H1 (cell line): Measurements from ENCODE around the gene CAB39L. TPM values are rescaled to one million over a fixed set of nuclear protein-coding genes. Genes with fewer than 3 reads are reported as not detected.

Source experiments
- CTCF ChIA-PET: fragments of 300-600 bp; sonication (Branson Sonifier 250); formaldehyde crosslinking; loops from one replicate; lab custom pipeline; 2021; ENCODE audit not compliant: partially characterized antibody; lab: Charles Lee
- POLR2A ChIA-PET: fragments of 300-600 bp; sonication (Branson Sonifier 250); formaldehyde crosslinking; loops from one replicate; lab custom pipeline; 2021; ENCODE audit warnings: inconsistent platforms; ENCODE audit not compliant: partially characterized antibody; lab: Charles Lee
- DNase-seq, 2 experiments: peaks; one replicate each; pipeline versions ENCODE4 v3.0.0 to v3.0.0-alpha.2; 2010 to 2022; ENCODE audit warnings: low spot score in 2 of 2, low read depth in 1 of 2, mixed read lengths in 1 of 2
- FAIRE-seq: peaks from 2 replicates; lab custom pipeline; 2011; peaks lifted over from hg19 to GRCh38; lab: Jason Lieb, UNC
- H2AFZ ChIP-seq: 2 replicates; pipeline ENCODE4 v1.8.1; 2012; ENCODE audit warnings: low read length, inconsistent platforms
- H2AK5ac ChIP-seq: 2 replicates; pipeline ENCODE4 v1.6.1; 2013; ENCODE audit warnings: low read depth, low read length
- H2BK120ac ChIP-seq: replicated peaks from 2 replicates; pipeline ENCODE3; 2013; ENCODE audit warnings: low read depth, low read length, inconsistent platforms
- H2BK12ac ChIP-seq: 2 replicates; pipeline ENCODE4 v1.6.1; 2013; ENCODE audit warnings: low read depth, low read length
- H2BK15ac ChIP-seq: 2 replicates; pipeline ENCODE4 v1.6.1; 2013; ENCODE audit warnings: low read length
- H2BK20ac ChIP-seq: 2 replicates; pipeline ENCODE4 v1.6.1; 2013; ENCODE audit warnings: low read length
- H2BK5ac ChIP-seq: 2 replicates; pipeline ENCODE4 v1.6.1; 2013; ENCODE audit warnings: low read depth, low read length
- H3K14ac ChIP-seq: 2 replicates; pipeline ENCODE4 v1.6.1; 2013; ENCODE audit warnings: inconsistent platforms; ENCODE audit not compliant: insufficient read length
- H3K18ac ChIP-seq: 2 replicates; pipeline ENCODE4 v1.6.1; 2013; ENCODE audit warnings: low read length; ENCODE audit errors: extremely low read depth
- H3K23ac ChIP-seq: 2 replicates; pipeline ENCODE4 v1.6.1; 2013; ENCODE audit warnings: inconsistent platforms; ENCODE audit not compliant: insufficient read length
- H3K23me2 ChIP-seq: 2 replicates; pipeline ENCODE4 v1.6.1; 2013; ENCODE audit warnings: low read depth, low read length
- H3K27ac ChIP-seq: 2 replicates; pipeline ENCODE4 v1.6.1; 2011; ENCODE audit warnings: low read depth, low read length, inconsistent platforms
- H3K27me3 ChIP-seq, 4 experiments: replicated peaks in 1 of 4; 1 replicate in 1 of 4; 2 replicates in 3 of 4; pipeline versions ENCODE4 v1.6.1 to v1.8.1; 2011 to 2013; ENCODE audit warnings: low read length in 3 of 4, mild to moderate bottlenecking in 3 of 4, inconsistent platforms in 2 of 4, mixed read lengths in 2 of 4, moderate library complexity in 1 of 4; ENCODE audit not compliant: control insufficient read depth in 3 of 4, insufficient read depth in 3 of 4; ENCODE audit errors: extremely low read depth in 1 of 4
- H3K36me3 ChIP-seq, 4 experiments: 2 replicates each; pipeline versions ENCODE4 v1.6.1 to v1.8.1; 2011 to 2013; ENCODE audit warnings: mild to moderate bottlenecking in 4 of 4, low read length in 3 of 4, moderate library complexity in 2 of 4, control low read depth in 1 of 4, inconsistent platforms in 1 of 4; ENCODE audit not compliant: insufficient read depth in 4 of 4, control insufficient read depth in 2 of 4
- H3K4ac ChIP-seq: replicated peaks from 2 replicates; pipeline ENCODE3; 2013; ENCODE audit warnings: low read length, low read depth, mixed read lengths, inconsistent platforms; ENCODE audit not compliant: insufficient read length
- H3K4me1 ChIP-seq, 4 experiments: replicated peaks in 1 of 4; 1 replicate in 1 of 4; 2 replicates in 3 of 4; pipeline versions ENCODE4 v1.6.1 to v1.8.1; 2011 to 2013; ENCODE audit warnings: low read length in 3 of 4, inconsistent platforms in 2 of 4, mixed read lengths in 1 of 4; ENCODE audit not compliant: insufficient read depth in 4 of 4, control insufficient read depth in 3 of 4
- H3K4me2 ChIP-seq, 2 experiments: 2 replicates each; pipeline versions ENCODE4 v1.6.1 to v1.8.1; 2011 to 2013; ENCODE audit warnings: low read depth in 2 of 2, low read length in 2 of 2, control low read depth in 1 of 2, inconsistent platforms in 1 of 2, mild to moderate bottlenecking in 1 of 2; ENCODE audit not compliant: insufficient read depth in 1 of 2
- H3K4me3 ChIP-seq, 4 experiments: fragments of 200-600, 300-600 bp in 1 of 4; sonication (generic), shearing (Covaris generic), sonication (Bioruptor Twin) in 1 of 4; 2 replicates each; pipeline versions ENCODE4 v1.5.1 to v1.8.1; 2011 to 2016; ENCODE audit warnings: low read length in 4 of 4, low read depth in 3 of 4, control low read depth in 2 of 4, inconsistent platforms in 2 of 4, mild to moderate bottlenecking in 2 of 4, mixed read lengths in 1 of 4, moderate library complexity in 1 of 4; ENCODE audit not compliant: insufficient read depth in 2 of 4; ENCODE audit errors: extremely low read depth in 1 of 4
- H3K56ac ChIP-seq: replicated peaks from 2 replicates; pipeline ENCODE3; 2013; ENCODE audit warnings: low read depth, mild to moderate bottlenecking, mixed read lengths, low read length, inconsistent platforms; ENCODE audit not compliant: insufficient read length
- H3K79me1 ChIP-seq: 2 replicates; pipeline ENCODE4 v1.6.1; 2013; ENCODE audit warnings: low read depth, low read length, control low read depth
- H3K79me2 ChIP-seq, 2 experiments: 2 replicates each; pipeline versions ENCODE4 v1.6.1 to v1.8.1; 2012 to 2013; ENCODE audit warnings: low read length in 2 of 2, mild to moderate bottlenecking in 2 of 2, inconsistent platforms in 1 of 2; ENCODE audit not compliant: insufficient read depth in 2 of 2, control insufficient read depth in 1 of 2
- H3K9ac ChIP-seq, 4 experiments: replicated peaks in 1 of 4; 1 replicate in 1 of 4; 2 replicates in 3 of 4; pipeline versions ENCODE4 v1.6.1 to v1.8.1; 2011 to 2013; ENCODE audit warnings: low read depth in 3 of 4, low read length in 3 of 4, control low read depth in 2 of 4, mild to moderate bottlenecking in 2 of 4, moderate library complexity in 2 of 4, inconsistent platforms in 1 of 4; ENCODE audit errors: extremely low read depth in 1 of 4
- H3K9me3 ChIP-seq, 2 experiments: 2 replicates each; pipeline versions ENCODE4 v1.6.1 to v1.8.1; 2012 to 2013; ENCODE audit warnings: mild to moderate bottlenecking in 2 of 2, moderate library complexity in 2 of 2, control low read depth in 1 of 2, inconsistent platforms in 1 of 2, low read depth in 1 of 2, low read length in 1 of 2, mixed read lengths in 1 of 2; ENCODE audit not compliant: insufficient read depth in 2 of 2
- H4K20me1 ChIP-seq, 2 experiments: replicated peaks in 1 of 2; 2 replicates each; pipeline versions ENCODE3 to v1.8.1; 2011 to 2013; ENCODE audit warnings: inconsistent platforms in 2 of 2, low read length in 2 of 2, mild to moderate bottlenecking in 1 of 2; ENCODE audit not compliant: insufficient read depth in 2 of 2, control insufficient read depth in 1 of 2
- H4K5ac ChIP-seq: 2 replicates; pipeline ENCODE4 v1.6.1; 2013; ENCODE audit warnings: low read length, low read depth, mixed read lengths, inconsistent platforms; ENCODE audit not compliant: insufficient read length
- H4K8ac ChIP-seq: 2 replicates; pipeline ENCODE4 v1.8.0; 2013; ENCODE audit warnings: mild to moderate bottlenecking, moderate library complexity, low read length, inconsistent platforms; ENCODE audit not compliant: insufficient read depth; ENCODE audit errors: extremely low read depth
- H4K91ac ChIP-seq: replicated peaks from 2 replicates; pipeline ENCODE3; 2013; ENCODE audit warnings: low read length, mixed read lengths, inconsistent platforms; ENCODE audit not compliant: insufficient read length
- EGR1 ChIP-seq: IDR thresholded peaks from 2 replicates; pipeline ENCODE4 v1.6.1; 2011; ENCODE audit warnings: low read depth, low read length, borderline replicate concordance
- JUN ChIP-seq: IDR thresholded peaks from 2 replicates; pipeline ENCODE4 v1.6.1; 2011; ENCODE audit warnings: low read depth, mild to moderate bottlenecking, improper control_type of control experiment, low read length
- SRF ChIP-seq: IDR thresholded peaks from 2 replicates; pipeline ENCODE4 v1.6.1; 2011; ENCODE audit warnings: mild to moderate bottlenecking, low read depth, low read length, moderate library complexity
- WGBS, 2 experiments: shearing (Covaris generic) in 1 of 2; methylation state at CpG; one replicate each; pipeline versions ENCODE4 v1.1.6 to v1.1.7; 2013 to 2015; ENCODE audit warnings: low lambda C conversion rate in 2 of 2, mixed read lengths in 2 of 2, inconsistent platforms in 1 of 2, low coverage in 1 of 2, missing lambda C conversion rate in 1 of 2; ENCODE audit not compliant: insufficient replicate concordance in 2 of 2, insufficient coverage in 1 of 2, insufficient read length in 1 of 2; ENCODE audit errors: extremely low coverage in 1 of 2, missing lambda C conversion rate in 1 of 2; 5-methylcytosine and 5-hydroxymethylcytosine counted together
- polyA plus RNA-seq, 7 experiments: library from polyadenylated mRNA; depleted of rRNA in 3 of 7; stranded (reverse) in 5 of 7; unstranded in 2 of 7; fragments of >200 nt in 5 of 7; fragments of 200-250 nt in 2 of 7; gene quantifications; 1 replicate in 5 of 7; 2 replicates in 1 of 7; 4 replicates in 1 of 7; pipeline versions ENCODE4 v1.2.1 to v1.2.3, GENCODE V29; 2011 to 2013; ENCODE audit warnings: missing spikeins in 2 of 7, mixed read lengths in 2 of 7
- total RNA-seq: library from RNA; stranded (reverse); fragmentation: NEBNext Ultra II Directional; extraction: Animal tissue kit (Norgen Biotek cat#: 25700); gene quantifications from 2 replicates; pipeline ENCODE4 v1.2.1, GENCODE V29; 2021

Gene CAB39L
- total and polyA plus RNA-seq, 2 of the 8 experiments (the other 6 are each of a cell fraction or from before 2014, with no cell fraction given) = 2.5 to 4.8 TPM

DNA sequence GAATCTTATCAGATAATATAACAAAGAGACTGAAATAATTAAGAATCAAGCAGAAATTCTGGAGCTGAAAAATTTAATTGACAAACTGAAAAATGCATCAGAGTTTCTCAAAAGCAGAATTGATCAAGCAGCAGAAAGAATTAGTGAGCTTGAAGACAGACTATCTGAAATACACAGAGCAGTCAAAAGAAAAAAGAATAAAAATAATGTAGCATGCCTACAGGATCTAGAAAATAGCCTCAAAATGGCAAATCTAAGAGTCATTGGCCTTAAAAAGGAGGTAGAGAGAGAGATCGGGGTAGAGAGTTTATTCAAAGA lies 39.2 kb downstream of the CAB39L start:
- no peak for DNase-seq
- Histone ChIP-seq H2BK20ac (no peak overlapping the region), H3K27me3 (peaks cover 4 to 8% (median 7%) of the 10 kb centered on the region in 4 experiments; a peak in 6 of 7 replicates)
- no peak for FAIRE-seq
- TF ChIP-seq EGR1 (no peak), JUN (no peak), SRF (no peak)
- TF ChIP-seq, all 59 proteins: peak for 0
- H3K56ac ChIP-seq = no peak overlapping the region
- H2BK5ac ChIP-seq = no peak overlapping the region
- H3K4me2 ChIP-seq = no peak overlapping the region
- CTCF ChIA-PET = no interaction called here
- H3K9me3 ChIP-seq = no peaks in the 10 kb centered on the region
- H3K14ac ChIP-seq = no peak overlapping the region
- H3K4me1 ChIP-seq = peaks cover 0 to 3% (median 1%) of the 10 kb centered on the region in 4 experiments; a peak in 3 of 7 replicates
- no peak overlapping the region for H2BK120ac ChIP-seq
- H3K9ac ChIP-seq = no peak overlapping the region
- no peak overlapping the region for H4K91ac ChIP-seq
- no peak overlapping the region for H3K18ac ChIP-seq
- WGBS, 2 experiments = 50% methylated on average over 1 of the region's 1 CpG; no CpG with 5 or more reads in 1 of the 2 experiments
- no peaks in the 10 kb centered on the region for H4K20me1 ChIP-seq
- POLR2A ChIA-PET = interaction anchor here (1.0 kb wide), 1 partner anchor 11 kb away, joined by 3 read pairs; no protein-coding TSS in a partner anchor
- no peak overlapping the region for H2BK15ac ChIP-seq
- no peak overlapping the region for H2AFZ ChIP-seq
- no peak overlapping the region for H3K23ac ChIP-seq
- H3K79me2 ChIP-seq = no peaks in the 10 kb centered on the region
- H3K27ac ChIP-seq = no peak overlapping the region
- no peak overlapping the region for H2AK5ac ChIP-seq
- H3K4ac ChIP-seq = no peak overlapping the region
- no peak overlapping the region for H4K5ac ChIP-seq
- no peak overlapping the region for H2BK12ac ChIP-seq
- H4K8ac ChIP-seq = no peak overlapping the region
- no peaks in the 10 kb centered on the region; the same call in 1 of the 2 replicates for H3K23me2 ChIP-seq
- H3K4me3 ChIP-seq = no peak overlapping the region
- no peaks in the 10 kb centered on the region for H3K36me3 ChIP-seq
- H3K79me1 ChIP-seq = no peaks in the 10 kb centered on the region
